ENCODE measurements around the gene TMEM222. TPM values are rescaled to one million over a fixed set of nuclear protein-coding genes. Genes with fewer than 3 reads are reported as not detected.
"Not testable (repeated sequence)": the region's sequence is repeated elsewhere in the genome, so short reads cannot be mapped to it uniquely, and the experiment has no call there.

The TMEM222 gene, protein sequence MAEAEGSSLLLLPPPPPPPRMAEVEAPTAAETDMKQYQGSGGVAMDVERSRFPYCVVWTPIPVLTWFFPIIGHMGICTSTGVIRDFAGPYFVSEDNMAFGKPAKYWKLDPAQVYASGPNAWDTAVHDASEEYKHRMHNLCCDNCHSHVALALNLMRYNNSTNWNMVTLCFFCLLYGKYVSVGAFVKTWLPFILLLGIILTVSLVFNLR
- total RNA-seq = 46.7 and 46.9 TPM in 2 replicates
- long read RNA-seq, transcript TMEM222-211 (6 exons, 1,613 nt) = major isoform, 7 of 12 reads
- long read RNA-seq, partial matches to known transcripts = 0 of 12 reads
- long read RNA-seq, other reads (novel, unspliced or antisense) = 2 of 12 reads

DNA sequence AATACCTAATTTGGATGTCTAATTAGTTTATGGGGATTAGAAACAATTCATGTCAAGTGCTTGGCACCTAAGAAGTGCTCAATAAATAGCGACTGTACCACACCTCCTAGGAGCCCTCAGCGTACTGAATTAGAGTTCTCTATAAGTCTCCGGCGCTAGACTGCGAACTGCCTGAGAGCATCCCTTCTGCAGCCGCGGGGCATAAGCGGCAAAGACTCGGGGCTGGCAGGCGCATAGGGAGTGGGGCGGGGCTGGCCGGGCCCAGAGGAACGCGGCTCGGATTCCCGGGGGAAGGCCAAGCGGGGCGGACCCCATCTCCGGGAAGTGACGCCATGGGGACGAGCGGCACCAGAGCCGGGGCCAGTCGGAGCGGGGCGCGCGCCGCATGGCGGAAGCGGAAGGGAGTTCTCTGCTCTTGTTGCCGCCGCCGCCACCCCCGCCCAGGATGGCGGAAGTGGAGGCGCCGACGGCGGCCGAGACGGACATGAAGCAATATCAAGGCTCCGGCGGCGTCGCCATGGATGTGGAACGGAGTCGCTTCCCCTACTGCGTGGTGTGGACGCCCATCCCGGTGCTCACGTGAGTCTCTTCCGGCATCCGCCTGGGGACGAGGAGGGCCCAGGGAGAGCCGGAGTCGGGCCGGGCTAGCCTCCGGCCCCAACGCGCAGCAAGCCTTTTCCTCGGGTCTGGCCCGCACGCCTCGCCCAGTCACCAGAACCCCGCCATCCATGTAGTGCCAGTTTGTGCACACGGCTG is at the start of gene TMEM222:
Gene TMEM222 (plus strand): TSS at position 351 of the 756 bp plus-strand sequence. CDS start 35 bp downstream, at position 386.
- Mint-ChIP-seq H3K36me3 (ENCODE audit: low read depth) (no peaks in the 10 kb centered on the region), H3K9me3 (no peaks in the 10 kb centered on the region), H3K27me3 (ENCODE audit: low read depth) (peaks cover 3% of the 10 kb centered on the region), H3K4me3 (peak within 1 kb of the TSS; percentile 94), H3K27ac (ENCODE audit: unreplicated experiment) (peak within 1 kb of the TSS; percentile 99), H3K4me1 (peaks cover 19% of the 10 kb centered on the region)
- TF ChIP-seq, protein P1, sequence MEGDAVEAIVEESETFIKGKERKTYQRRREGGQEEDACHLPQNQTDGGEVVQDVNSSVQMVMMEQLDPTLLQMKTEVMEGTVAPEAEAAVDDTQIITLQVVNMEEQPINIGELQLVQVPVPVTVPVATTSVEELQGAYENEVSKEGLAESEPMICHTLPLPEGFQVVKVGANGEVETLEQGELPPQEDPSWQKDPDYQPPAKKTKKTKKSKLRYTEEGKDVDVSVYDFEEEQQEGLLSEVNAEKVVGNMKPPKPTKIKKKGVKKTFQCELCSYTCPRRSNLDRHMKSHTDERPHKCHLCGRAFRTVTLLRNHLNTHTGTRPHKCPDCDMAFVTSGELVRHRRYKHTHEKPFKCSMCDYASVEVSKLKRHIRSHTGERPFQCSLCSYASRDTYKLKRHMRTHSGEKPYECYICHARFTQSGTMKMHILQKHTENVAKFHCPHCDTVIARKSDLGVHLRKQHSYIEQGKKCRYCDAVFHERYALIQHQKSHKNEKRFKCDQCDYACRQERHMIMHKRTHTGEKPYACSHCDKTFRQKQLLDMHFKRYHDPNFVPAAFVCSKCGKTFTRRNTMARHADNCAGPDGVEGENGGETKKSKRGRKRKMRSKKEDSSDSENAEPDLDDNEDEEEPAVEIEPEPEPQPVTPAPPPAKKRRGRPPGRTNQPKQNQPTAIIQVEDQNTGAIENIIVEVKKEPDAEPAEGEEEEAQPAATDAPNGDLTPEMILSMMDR (conservative IDR thresholded peaks at IDR 0.05) = peak; percentile 26
- DNase-seq (ENCODE audit: low read depth, low spot score) = peak; percentile 96

DNA sequence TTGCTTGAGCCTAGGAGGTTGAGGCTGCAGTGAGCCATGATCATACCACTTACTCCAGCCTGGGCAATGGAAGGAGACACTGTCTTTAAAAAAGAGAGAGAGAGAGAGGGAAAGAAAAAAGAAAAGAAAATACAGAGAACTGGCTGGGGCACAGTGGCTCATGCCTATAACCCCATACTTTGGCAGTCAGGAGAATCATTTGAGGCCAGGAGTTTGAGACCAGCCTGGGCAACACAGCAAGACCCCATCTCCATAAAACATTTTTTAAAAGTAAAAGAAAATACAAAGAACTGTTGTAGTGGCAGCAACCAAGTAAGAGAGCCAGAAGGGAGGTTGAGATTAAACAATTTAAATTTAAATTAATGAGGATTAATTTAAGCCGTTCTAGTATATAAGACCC is 47.8 kb upstream of the TMEM222 start:
- H3K27me3 Mint-ChIP-seq (ENCODE audit: low read depth) = no peaks in the 10 kb centered on the region
- DNase-seq (ENCODE audit: low read depth, low spot score) = no peak
- H3K4me1 Mint-ChIP-seq = no peaks in the 10 kb centered on the region
- no peak overlapping the region for H3K4me3 Mint-ChIP-seq
- no peak overlapping the region for H3K27ac Mint-ChIP-seq (ENCODE audit: unreplicated experiment)
- TF ChIP-seq, protein P1 (conservative IDR thresholded peaks at IDR 0.05) = no peak
- H3K9me3 Mint-ChIP-seq = peaks cover 5% of the 10 kb centered on the region
- H3K36me3 Mint-ChIP-seq (ENCODE audit: low read depth) = peaks cover 25% of the 10 kb centered on the region

DNA sequence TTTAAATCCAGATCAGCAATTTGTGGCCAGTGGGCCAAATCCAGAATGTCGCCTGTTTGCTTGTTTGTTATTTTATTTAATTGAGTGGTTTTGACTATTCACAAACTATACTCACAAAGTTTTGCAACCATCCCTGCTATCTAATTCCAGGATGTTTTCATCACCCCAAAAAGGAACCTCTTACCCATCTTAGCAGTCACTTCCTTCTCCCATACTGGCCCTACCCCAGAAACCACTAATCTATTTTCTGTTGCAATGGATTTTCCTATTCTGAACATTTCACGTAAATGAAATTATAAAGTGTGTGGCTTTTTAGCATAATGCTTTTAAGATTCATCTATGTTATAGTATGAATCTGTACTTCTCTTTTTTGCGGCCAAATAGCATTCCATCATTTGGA is 46.3 kb upstream of the TMEM222 start:
- no peaks in the 10 kb centered on the region for H3K4me1 Mint-ChIP-seq
- peaks cover 3% of the 10 kb centered on the region for H3K9me3 Mint-ChIP-seq
- no peak overlapping the region for H3K27ac Mint-ChIP-seq (ENCODE audit: unreplicated experiment)
- H3K4me3 Mint-ChIP-seq = no peak overlapping the region
- no peak for DNase-seq (ENCODE audit: low read depth, low spot score)
- peaks cover 23% of the 10 kb centered on the region for H3K36me3 Mint-ChIP-seq (ENCODE audit: low read depth)
- no peaks in the 10 kb centered on the region for H3K27me3 Mint-ChIP-seq (ENCODE audit: low read depth)
- TF ChIP-seq, protein P1 (conservative IDR thresholded peaks at IDR 0.05) = no peak

DNA sequence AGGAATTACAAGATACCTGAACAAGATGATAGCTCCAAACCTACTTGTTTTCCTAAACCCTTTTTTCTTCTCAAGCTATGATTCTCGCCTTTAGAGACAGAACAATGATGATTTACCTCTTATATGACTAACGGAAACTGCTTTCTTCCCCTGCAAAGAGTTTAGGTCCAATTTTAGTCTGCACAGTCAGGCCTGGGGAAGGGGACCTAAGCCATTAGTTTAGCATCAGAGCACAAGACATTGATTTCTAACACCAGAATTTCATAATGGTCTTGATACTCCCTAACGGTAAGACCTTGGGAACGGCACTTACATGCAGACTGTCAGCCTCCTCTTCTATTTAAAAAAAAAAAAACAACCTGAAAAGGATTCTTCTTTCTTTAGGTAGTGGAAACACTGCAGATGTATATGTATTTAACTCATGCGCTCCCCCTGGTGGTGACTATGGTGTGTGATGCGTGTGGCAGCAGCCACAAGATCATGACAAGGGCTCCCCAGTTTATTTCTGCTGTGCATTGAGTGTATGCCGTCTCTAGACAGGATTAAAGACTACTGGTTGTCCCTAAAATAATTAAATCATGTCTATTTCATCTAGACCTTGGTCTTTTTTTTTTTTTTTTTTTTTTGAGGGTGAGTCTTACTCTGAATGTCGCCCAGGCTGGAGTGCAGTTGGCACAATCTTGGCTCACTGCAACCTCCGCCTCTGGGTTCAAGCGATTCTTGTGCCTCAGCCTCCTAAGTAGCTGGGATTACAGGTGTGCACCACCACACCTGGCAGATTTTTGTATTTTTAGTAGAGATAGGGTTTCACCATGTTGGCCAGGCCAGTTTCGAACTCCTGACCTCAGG is 37.3 kb upstream of the TMEM222 start:
- Mint-ChIP-seq H3K27me3 (ENCODE audit: low read depth) (no peaks in the 10 kb centered on the region), H3K27ac (ENCODE audit: unreplicated experiment) (no peak overlapping the region), H3K4me1 (peaks cover 5% of the 10 kb centered on the region), H3K4me3 (no peak overlapping the region), H3K9me3 (no peaks in the 10 kb centered on the region), H3K36me3 (ENCODE audit: low read depth) (peaks cover 7% of the 10 kb centered on the region)
- DNase-seq (ENCODE audit: low read depth, low spot score) = peak; percentile 89
- TF ChIP-seq, protein P1 (conservative IDR thresholded peaks at IDR 0.05) = peak; percentile 94

DNA sequence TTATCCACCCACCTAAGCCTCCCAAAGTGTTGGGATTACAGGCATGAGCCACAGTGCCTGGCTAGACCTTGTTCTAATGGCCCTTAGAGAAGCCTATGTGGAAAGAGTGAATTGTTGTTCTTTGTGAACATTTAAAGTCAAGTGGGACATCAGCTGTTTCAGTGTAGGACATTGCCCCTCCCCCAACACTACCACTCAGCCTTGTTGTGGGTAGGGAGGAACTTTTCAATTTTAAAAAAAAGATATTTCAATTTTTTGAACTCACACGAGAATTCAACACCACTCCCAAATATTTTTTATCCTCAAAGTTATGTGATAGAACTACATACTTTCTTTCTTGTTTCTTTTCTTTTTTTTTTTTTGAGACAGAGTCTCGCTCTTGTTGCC is 36.7 kb upstream of the TMEM222 start:
- no peak overlapping the region for H3K27ac Mint-ChIP-seq (ENCODE audit: unreplicated experiment)
- H3K36me3 Mint-ChIP-seq (ENCODE audit: low read depth) = peaks cover 9% of the 10 kb centered on the region
- H3K4me1 Mint-ChIP-seq = peaks cover 5% of the 10 kb centered on the region
- no peaks in the 10 kb centered on the region for H3K27me3 Mint-ChIP-seq (ENCODE audit: low read depth)
- no peaks in the 10 kb centered on the region for H3K9me3 Mint-ChIP-seq
- DNase-seq (ENCODE audit: low read depth, low spot score) = no peak
- TF ChIP-seq, protein P1 (conservative IDR thresholded peaks at IDR 0.05) = no peak
- H3K4me3 Mint-ChIP-seq = no peak overlapping the region

DNA sequence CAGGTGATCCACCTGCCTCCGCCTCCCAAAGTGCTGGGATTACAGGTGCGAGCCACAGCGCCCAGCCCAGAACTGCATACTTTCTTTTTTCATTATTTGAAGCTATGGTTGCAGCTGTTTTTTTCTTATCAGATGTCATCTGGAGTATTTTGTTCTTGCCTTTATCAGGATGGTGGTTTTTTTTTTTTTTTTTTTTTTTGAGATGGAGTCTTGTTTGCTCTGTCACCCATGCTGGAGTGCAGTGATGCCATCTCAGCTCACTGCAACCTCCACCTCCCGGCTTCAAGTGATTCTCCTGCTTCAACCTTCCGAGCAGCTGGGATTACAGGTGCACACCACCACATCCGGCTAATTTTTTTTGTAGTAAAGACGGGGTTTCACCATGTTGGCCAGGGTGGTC is 36.1 kb upstream of the TMEM222 start:
- not testable (repeated sequence) for H3K27me3 Mint-ChIP-seq (ENCODE audit: low read depth); H3K27ac Mint-ChIP-seq (ENCODE audit: unreplicated experiment); H3K4me1 Mint-ChIP-seq; H3K4me3 Mint-ChIP-seq; H3K9me3 Mint-ChIP-seq; DNase-seq (ENCODE audit: low read depth, low spot score)
- peaks cover 13% of the 10 kb centered on the region for H3K36me3 Mint-ChIP-seq (ENCODE audit: low read depth)

DNA sequence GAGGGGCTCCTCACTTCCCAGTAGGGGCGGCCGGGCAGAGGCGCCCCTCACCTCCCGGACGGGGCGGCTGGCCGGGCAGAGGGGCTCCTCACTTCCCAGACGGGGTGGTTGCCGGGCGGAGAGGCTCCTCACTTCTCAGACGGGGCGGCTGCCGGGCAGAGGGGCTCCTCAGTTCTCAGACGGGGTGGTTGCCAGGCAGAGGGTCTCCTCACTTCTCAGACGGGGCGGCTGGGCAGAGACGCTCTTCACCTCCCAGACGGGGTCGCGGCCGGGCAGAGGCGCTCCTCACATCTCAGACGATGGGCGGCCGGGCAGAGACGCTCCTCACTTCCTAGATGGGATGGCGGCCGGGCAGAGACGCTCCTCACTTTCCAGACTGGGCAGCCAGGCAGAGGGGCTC is 32.8 kb upstream of the TMEM222 start:
- not testable (repeated sequence) for H3K9me3 Mint-ChIP-seq; H3K27ac Mint-ChIP-seq (ENCODE audit: unreplicated experiment); H3K4me3 Mint-ChIP-seq; H3K27me3 Mint-ChIP-seq (ENCODE audit: low read depth); DNase-seq (ENCODE audit: low read depth, low spot score); H3K4me1 Mint-ChIP-seq
- peaks cover 20% of the 10 kb centered on the region for H3K36me3 Mint-ChIP-seq (ENCODE audit: low read depth)
